Measurements from ENCODE around the gene SDHD.

SDHD gene

DNA sequence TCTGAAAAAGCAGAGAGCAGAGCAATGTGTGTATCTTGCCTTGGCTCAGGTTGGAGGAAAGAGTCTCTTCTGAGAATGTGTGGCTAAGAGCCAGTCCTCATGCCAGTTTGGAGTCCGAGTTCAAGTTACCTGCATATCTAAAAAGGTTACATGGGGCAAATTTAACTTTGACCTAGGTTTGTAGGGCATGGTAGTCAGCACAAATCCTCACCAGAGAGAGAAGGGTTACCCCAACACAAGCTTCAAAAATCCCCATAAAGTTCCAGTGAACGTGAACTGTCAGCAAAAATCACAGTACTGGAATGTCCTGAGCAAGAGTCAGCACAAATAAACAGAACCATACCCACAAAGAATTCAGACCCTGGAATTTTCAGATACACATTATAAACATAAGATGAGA, 13.8 kb downstream of the SDHD start:
- in situ Hi-C loops (cut with MboI; ENCODE audit: low sequenced_read_pairs) = no loop called here

DNA sequence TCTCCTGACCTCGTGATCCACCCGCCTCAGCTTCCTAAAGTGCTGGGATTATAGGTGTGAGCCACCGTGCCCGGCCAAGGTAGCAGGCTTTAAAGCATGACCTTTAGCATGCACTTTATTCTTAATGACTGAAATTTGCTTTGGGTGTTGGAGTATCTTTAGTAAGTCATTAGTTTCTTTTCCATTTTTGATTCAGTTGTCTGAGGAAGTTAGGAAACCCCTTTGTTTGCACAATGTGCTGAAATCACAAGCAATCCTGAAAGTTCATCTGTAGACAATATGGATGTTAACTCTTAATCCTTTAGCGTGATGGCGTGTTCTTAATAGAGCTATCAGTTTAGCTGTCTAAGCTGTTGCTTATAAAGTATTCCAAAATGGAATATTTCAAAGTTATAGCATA, 16.8 kb downstream of the SDHD start:
- in situ Hi-C loops (cut with MboI; ENCODE audit: low sequenced_read_pairs) = no loop called here

DNA sequence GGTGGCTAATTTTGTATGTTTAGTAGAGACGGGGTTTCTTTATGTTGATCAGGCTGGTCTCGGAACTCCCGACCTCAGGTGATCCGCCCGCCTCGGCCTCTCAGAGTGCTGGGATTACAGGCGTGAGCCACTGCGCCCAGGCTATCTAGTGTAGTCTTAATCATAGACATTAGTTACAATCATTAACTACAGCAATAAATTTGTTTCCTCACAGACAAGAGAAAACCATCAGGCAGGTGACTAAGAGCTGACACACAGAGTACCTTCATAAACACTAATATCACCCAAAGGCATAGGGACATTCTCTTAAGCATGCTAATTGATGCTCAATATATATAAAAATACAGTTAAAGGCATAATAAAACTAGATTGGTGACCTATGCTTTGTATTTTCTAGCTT, 19.4 kb downstream of the SDHD start:
- in situ Hi-C loops (cut with MboI; ENCODE audit: low sequenced_read_pairs) = no loop called here

DNA sequence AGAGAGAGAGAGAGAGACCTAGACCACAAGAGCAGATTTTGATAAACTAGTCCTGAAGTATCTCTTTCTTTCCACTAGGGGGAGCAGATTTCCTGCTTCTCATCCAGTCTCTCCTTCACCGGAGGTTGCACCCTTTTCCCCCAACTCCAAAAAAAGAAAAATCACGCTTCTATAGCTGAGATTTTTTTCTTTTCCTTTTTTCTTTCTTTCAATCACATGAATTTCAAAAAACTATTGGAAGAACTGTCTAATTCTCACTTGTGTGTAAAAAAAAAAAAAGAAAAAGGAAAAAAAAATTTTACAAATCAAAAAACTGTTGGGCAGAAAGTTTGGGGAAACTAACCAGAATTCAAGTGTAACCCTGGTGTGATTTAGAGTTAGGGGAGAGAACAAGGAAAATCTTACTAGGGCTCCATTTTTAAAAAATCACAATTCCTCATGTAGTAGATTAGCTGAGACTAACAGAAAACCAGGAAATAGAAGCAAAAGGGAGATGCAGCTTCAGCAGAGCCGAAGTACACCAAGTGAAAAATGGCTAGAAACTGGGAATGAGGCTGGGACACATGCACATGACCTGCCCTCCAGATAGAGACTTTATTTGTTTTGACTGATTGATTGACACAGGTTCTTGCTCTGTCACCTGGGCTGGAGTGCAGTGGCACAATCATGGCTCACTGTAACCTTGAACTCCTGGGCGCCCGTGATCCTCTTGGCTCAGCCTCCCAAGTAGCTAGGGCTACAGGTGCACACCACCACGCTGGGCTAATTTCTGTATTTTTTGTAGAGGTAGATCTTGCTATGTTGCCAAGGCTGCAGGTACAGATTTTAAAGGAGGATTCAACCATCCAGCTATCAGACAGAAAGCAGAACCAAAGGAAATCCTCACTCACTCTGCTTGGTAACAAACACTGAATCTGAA, 27.1 kb downstream of the SDHD start:
- in situ Hi-C loops (cut with MboI; ENCODE audit: low sequenced_read_pairs) = no loop called here

DNA sequence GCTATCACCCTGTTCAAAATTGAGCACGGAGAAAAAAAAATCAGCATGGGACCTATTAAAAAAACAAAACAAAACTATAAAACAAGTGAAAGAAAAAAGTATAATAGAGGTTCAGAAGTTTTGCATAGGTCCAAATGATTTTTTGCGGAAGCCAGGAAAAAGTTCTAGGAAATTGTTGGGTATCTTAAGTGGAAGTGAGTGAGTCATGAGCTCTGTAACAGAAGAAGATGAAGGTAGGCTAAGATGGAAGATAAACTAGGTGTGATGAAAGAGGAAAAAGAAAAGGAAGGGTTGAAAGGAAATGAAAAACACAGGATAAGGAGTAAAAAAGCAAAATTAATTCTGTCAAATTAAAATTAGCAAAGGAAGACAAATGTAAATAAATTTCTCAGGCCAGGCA, 27.8 kb downstream of the SDHD start:
- in situ Hi-C loops (cut with MboI; ENCODE audit: low sequenced_read_pairs) = no loop called here

DNA sequence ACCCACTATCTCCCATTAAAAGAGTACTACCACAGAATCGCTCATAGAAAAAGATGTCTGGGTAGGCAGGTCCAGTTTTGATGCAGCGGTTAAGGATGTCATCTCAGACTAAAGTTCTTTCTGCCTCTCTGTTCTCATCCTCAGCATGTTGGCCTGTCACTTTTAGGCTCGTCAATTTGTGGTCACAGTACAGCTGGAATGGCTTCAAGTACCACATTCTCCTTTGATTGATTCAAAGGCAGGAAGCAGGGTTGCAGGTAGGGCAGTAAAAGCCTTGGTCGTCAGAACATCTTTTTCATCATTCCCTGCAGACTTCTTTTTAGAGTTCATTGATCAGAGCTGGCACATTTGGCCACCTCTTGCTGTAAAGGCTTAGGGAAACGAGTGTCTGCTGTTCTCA, 28.7 kb downstream of the SDHD start:
- in situ Hi-C loops (cut with MboI; ENCODE audit: low sequenced_read_pairs) = no loop called here

DNA sequence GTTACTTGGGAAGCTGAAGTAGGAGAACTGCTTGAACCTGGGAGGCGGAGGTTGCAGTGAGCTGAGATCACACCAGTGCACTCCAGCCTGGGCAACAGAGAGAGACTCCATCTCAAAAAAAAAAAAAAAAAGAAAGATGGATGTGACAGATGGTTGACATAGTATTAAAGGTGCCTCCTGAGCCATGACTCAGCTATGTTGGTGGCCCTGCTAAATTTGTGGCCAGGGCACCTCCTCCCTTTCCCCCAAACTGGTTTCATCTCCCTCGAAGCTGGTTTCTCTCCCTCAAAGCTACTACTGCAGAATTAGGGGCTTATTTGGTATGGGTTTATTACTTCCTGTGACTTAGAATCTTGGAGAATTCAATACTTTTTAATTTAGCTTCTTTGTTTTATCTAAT, 31.5 kb downstream of the SDHD start:
- in situ Hi-C loops (cut with MboI; ENCODE audit: low sequenced_read_pairs) = no loop called here

- in situ Hi-C loops (cut with MboI; ENCODE audit: low sequenced_read_pairs) = no loop called here
Observed at GRCh38 chr11:112121981-112122615, 35.4 kb downstream of the SDHD start.

DNA sequence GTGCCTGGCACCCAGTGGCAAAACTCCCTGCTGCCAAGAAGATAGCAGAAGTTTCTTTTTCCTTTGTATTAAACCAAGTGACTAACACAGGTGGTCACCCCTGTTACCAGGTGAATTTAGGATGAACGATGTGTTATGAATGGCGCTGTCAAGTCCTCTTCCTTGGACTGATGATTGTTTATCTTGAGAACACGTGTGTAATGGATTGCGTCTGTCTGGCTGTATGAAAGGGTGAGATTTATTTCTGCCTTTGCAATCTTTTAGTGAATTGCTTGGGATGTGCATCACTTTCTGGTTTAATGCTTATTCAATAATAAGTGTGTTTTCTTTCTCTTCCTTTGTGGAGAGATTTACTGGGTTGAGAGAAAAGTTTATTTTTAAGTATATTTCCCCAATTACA, 36.5 kb downstream of the SDHD start:
- in situ Hi-C loops (cut with MboI; ENCODE audit: low sequenced_read_pairs) = no loop called here

DNA sequence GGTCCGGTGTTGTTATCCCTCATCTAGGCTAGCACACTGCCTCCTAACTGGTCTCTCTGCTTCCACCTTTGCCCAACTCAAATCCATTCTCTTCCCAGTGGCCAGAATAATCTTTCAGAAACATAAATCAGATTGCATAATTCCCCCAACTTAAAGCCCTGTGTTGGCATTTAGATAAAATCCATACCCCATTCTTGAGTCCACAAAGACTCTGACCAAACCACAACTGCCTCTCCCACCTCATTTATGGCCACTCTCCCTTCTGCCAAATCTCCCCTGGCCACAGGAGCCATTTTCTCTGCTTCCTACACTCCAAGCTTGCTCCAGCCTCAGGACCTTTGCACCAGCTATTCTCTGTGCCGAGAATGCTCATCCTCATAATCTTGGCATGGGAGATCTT, 40.4 kb downstream of the SDHD start:
- in situ Hi-C loops (cut with MboI; ENCODE audit: low sequenced_read_pairs) = no loop called here

DNA sequence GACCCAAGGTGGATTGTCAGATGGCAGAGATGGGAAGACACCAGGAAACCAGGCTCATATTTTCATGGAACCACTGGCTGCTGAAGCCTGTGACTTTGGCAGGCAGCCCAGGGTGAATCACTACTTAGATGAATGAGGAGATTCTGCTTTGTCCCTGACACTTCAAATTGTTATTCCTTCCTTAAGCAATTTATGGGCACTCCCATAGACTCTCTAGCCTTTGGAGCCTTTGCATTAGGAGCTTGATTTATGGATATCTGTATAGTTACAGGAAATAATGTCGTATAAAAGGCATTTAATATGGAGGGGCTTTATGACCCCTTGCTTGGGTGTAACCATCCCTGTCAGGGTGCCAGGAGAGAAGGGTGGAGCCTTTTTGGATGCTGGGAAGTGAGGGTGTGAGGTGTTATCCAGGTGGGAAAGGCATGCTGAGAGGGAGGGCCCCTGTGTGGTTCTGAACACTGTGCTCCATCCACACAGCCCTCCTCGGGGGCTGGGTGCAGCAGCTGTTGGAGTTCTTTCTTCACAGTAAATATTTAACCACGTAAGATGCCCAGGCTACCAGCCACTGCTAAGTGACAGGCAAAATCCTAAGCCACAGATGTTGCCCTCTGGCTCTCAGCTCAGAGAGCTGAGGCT, 41.9 kb downstream of the SDHD start:
- in situ Hi-C loops (cut with MboI; ENCODE audit: low sequenced_read_pairs) = no loop called here

- in situ Hi-C loops (cut with MboI; ENCODE audit: low sequenced_read_pairs) = no loop called here
Observed at GRCh38 chr11:112129656-112130055, 43.0 kb downstream of the SDHD start.

- in situ Hi-C loops (cut with MboI; ENCODE audit: low sequenced_read_pairs) = no loop called here
Observed at GRCh38 chr11:112132737-112133136, 46.1 kb downstream of the SDHD start.

DNA sequence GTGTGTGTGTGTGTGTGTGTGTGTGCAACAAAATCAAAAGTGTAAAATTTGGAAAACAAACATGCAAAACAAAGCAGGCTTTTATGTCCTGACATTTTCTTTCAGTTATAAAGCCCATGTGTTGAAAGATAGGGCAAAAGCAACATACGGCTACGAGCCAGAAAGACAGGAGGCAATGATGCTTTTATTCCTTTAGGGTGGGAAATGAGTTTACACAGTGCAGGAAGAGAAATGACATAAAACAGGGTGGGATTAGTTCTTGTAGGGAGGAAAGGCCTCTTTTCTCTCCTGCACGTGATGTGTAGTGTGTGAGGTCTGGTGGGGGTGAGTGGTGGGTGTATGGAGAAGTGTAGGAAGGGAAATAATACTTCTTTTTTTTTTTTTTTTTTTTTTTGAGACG, 47.8 kb downstream of the SDHD start:
- in situ Hi-C loops (cut with MboI; ENCODE audit: low sequenced_read_pairs) = no loop called here

GRCh38 chr11:112143597-112143996, 56.9 kb downstream of the SDHD start:
- in situ Hi-C loops (cut with MboI; ENCODE audit: low sequenced_read_pairs) = no loop called here
